ENCODE results near the gene ZNF292. TPM values are rescaled to one million over a fixed set of nuclear protein-coding genes. Genes with fewer than 3 reads are reported as not detected.

The ZNF292 gene
- total RNA-seq, 1 experiment from 2014 or later = 45.0 TPM

- ChIA-PET POLR2A (ENCODE audit: low non-redundant PET) (no interaction called here), CTCF (no interaction called here)
- TF ChIP-seq EZH2 (IDR thresholded peaks at IDR 0.05; ENCODE audit: borderline replicate concordance, low read depth, low read length, poor library complexity, severe bottlenecking) (no peak), CTCF (conservative IDR thresholded peaks at IDR 0.05; ENCODE audit: low read depth, low read length) (no peak)
- no peaks in the 10 kb centered on the region for H3K27me3 ChIP-seq (replicated peaks; ENCODE audit: insufficient read depth, low read depth, low read length, poor library complexity)
- no peak overlapping the region for H3K4me3 ChIP-seq (ENCODE audit: low read depth, low read length, poor library complexity, severe bottlenecking)
- no peaks in the 10 kb centered on the region for H3K9me3 ChIP-seq (ENCODE audit: low read depth, low read length, poor library complexity, severe bottlenecking)
- peaks cover 43% of the 10 kb centered on the region for H3K36me3 ChIP-seq (ENCODE audit: insufficient read depth, low read length, poor library complexity, severe bottlenecking)
- no peak overlapping the region for H3K27ac ChIP-seq (ENCODE audit: low read depth, low read length, poor library complexity, severe bottlenecking)
- no peaks in the 10 kb centered on the region for H3K4me1 ChIP-seq (ENCODE audit: insufficient read depth, low read length, poor library complexity, severe bottlenecking)
- DNase-seq (ENCODE audit: low spot score) = no peak
- no TSS peak for BruUV-seq (replicated peaks)
- intact Hi-C loops (cut with micrococcal nuclease; ENCODE audit: unreplicated experiment) = no loop called here
These were observed 70.1 kb downstream of the ZNF292 start for GRCh38 chr6:87225511-87225910.

GRCh38 chr6:87225937-87226336, 70.6 kb downstream of the ZNF292 start:
- intact Hi-C loops (cut with micrococcal nuclease; ENCODE audit: unreplicated experiment) = no loop called here
- Histone ChIP-seq H3K27me3 (replicated peaks; ENCODE audit: insufficient read depth, low read depth, low read length, poor library complexity) (no peaks in the 10 kb centered on the region), H3K36me3 (ENCODE audit: insufficient read depth, low read length, poor library complexity, severe bottlenecking) (peaks cover 38% of the 10 kb centered on the region), H3K4me1 (ENCODE audit: insufficient read depth, low read length, poor library complexity, severe bottlenecking) (no peaks in the 10 kb centered on the region), H3K9me3 (ENCODE audit: low read depth, low read length, poor library complexity, severe bottlenecking) (no peaks in the 10 kb centered on the region), H3K4me3 (ENCODE audit: low read depth, low read length, poor library complexity, severe bottlenecking) (no peak overlapping the region), H3K27ac (ENCODE audit: low read depth, low read length, poor library complexity, severe bottlenecking) (no peak overlapping the region)
- CTCF ChIA-PET = interaction anchor here (0.7 kb wide), 1 partner anchor 216 kb away, joined by 4 read pairs; no protein-coding TSS in a partner anchor
- POLR2A ChIA-PET (ENCODE audit: low non-redundant PET) = no interaction called here
- TF ChIP-seq EZH2 (IDR thresholded peaks at IDR 0.05; ENCODE audit: borderline replicate concordance, low read depth, low read length, poor library complexity, severe bottlenecking) = no peak
- TF ChIP-seq CTCF (conservative IDR thresholded peaks at IDR 0.05; ENCODE audit: low read depth, low read length) = no peak
- no TSS peak for BruUV-seq (replicated peaks)
- no peak for DNase-seq (ENCODE audit: low spot score)

GRCh38 chr6:87230801-87231200, 75.4 kb downstream of the ZNF292 start:
- H3K9me3 ChIP-seq (ENCODE audit: low read depth, low read length, poor library complexity, severe bottlenecking) = no peaks in the 10 kb centered on the region
- DNase-seq (ENCODE audit: low spot score) = no peak
- H3K27me3 ChIP-seq (replicated peaks; ENCODE audit: insufficient read depth, low read depth, low read length, poor library complexity) = no peaks in the 10 kb centered on the region
- H3K36me3 ChIP-seq (ENCODE audit: insufficient read depth, low read length, poor library complexity, severe bottlenecking) = peaks cover 9% of the 10 kb centered on the region
- no peak overlapping the region for H3K27ac ChIP-seq (ENCODE audit: low read depth, low read length, poor library complexity, severe bottlenecking)
- POLR2A ChIA-PET (ENCODE audit: low non-redundant PET) = no interaction called here
- TF ChIP-seq CTCF (conservative IDR thresholded peaks at IDR 0.05; ENCODE audit: low read depth, low read length) (no peak), EZH2 (IDR thresholded peaks at IDR 0.05; ENCODE audit: borderline replicate concordance, low read depth, low read length, poor library complexity, severe bottlenecking) (no peak)
- no peak overlapping the region for H3K4me3 ChIP-seq (ENCODE audit: low read depth, low read length, poor library complexity, severe bottlenecking)
- BruUV-seq (replicated peaks) = no TSS peak
- intact Hi-C loops (cut with micrococcal nuclease; ENCODE audit: unreplicated experiment) = loop anchor here (5.0 kb wide), 1 partner anchor 78 kb away; no protein-coding TSS in a partner anchor
- no peaks in the 10 kb centered on the region for H3K4me1 ChIP-seq (ENCODE audit: insufficient read depth, low read length, poor library complexity, severe bottlenecking)
- CTCF ChIA-PET = no interaction called here

Data from A673 (cell line).